Keratinocyte (primary cell): Measurements from ENCODE around the gene SCAPER.

Experiments
- CTCF ChIP-seq, 3 experiments: IDR thresholded peaks in 1 of 3; conservative IDR thresholded peaks in 1 of 3; optimal IDR thresholded peaks in 1 of 3; 2 replicates in 2 of 3; 3 replicates in 1 of 3; pipeline versions ENCODE3 to v1.5.1; 2011; ENCODE audit warnings: low read length in 3 of 3, mild to moderate bottlenecking in 3 of 3, moderate library complexity in 2 of 3, control low read depth in 1 of 3, inconsistent platforms in 1 of 3; ENCODE audit not compliant: insufficient read depth in 2 of 3; ENCODE audit errors: extremely low read depth in 1 of 3
- EZH2 ChIP-seq: IDR thresholded peaks from one replicate; pipeline ENCODE4 v1.6.1; 2012; ENCODE audit warnings: inconsistent platforms, mild to moderate bottlenecking, low read length, moderate library complexity

DNA sequence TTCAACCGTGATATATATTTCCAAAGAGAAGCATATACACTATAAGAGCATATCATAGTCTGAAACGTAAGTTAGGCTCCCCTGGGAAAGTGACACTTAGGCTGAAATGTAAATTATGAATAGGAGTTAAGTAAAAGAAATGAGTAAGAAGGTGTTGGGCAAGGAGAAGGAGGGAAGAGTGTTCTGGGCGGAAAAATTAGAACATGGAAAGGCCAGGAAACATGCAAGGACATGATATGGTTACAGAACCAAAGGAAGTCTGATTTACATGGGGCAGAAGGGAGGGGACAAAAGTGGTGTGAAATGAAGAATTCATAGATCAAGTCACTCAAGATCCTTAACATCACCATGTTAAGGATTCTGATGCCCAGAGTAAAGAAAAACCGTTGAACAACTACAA, 75.2 kb downstream of the SCAPER start:
- TF ChIP-seq CTCF (optimal IDR thresholded peaks at IDR 0.05 in 1 of 3, IDR thresholded peaks at IDR 0.05 in 1 of 3, conservative IDR thresholded peaks at IDR 0.05 in 1 of 3; ENCODE audit: extremely low read depth in 1 of 3, insufficient read depth in 2 of 3, low read length in 3 of 3) (no peak), EZH2 (no peak)
